AG09309 (cell line): ENCODE data around the gene GMCL2.

ENCODE experiments used
- DNase-seq: peaks from one replicate; pipeline ENCODE4 v3.0.0-alpha.2; 2010; ENCODE audit warnings: low read depth
- H3K4me3 ChIP-seq: 2 replicates; pipeline ENCODE4 v1.5.1; 2011; ENCODE audit warnings: mild to moderate bottlenecking, low read depth, low read length, moderate library complexity; ENCODE audit not compliant: control insufficient read depth
- CTCF ChIP-seq: IDR thresholded peaks from 2 replicates; pipeline ENCODE4 v1.5.1; 2011; ENCODE audit warnings: mild to moderate bottlenecking, low read depth, low read length, inconsistent platforms; ENCODE audit not compliant: insufficient read depth, control insufficient read depth; ENCODE audit errors: missing control alignments

Gene GMCL2

GRCh38 chr5:178205749-178206047 is 18.5 kb upstream of the GMCL2 start:
- no peak for TF ChIP-seq CTCF
- H3K4me3 ChIP-seq: peak overlapping the region; percentile 75
- DNase-seq: no peak

DNA sequence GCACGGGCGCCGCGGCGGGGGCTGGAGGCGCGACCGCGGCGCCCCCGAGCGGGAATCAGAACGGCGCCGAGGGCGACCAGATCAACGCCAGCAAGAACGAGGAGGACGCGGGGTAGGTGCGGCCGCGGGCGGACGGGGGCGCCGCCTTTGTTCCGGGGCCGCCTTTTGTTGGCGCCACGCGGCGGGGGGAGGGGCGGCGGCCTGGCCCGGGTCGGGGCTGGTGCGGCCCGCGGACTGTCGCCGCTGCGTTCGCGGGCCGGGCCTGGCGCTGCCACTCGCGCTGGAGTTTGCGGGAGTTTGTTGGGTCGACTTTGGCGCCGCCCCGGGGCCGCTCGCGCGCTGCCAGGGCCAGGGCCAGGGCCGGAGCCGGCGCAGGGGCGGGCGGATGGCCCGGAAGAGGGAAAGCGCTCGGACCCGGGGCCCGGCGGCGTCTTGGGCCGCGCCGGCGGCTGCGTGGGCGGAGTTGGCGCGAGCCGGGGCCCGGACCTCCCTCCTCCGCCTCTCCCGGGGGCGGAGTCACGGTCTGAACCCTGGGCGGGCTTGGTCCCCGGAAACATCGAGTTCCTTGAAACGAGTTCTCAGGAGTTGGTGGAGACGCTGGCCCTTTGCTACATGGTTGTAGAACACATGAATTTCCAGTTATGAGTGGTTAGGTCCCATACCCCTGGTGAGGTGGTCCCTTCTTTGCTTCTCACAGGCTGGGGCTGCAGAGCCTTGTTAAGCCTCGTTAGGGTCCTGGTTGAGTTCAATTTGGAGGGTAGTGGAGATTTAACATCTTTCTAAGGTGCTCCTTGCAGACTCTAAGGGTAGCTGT is 18.0 kb upstream of the GMCL2 start:
- H3K4me3 ChIP-seq: peak overlapping the region; percentile 75
- no peak for DNase-seq
- TF ChIP-seq CTCF: no peak

DNA sequence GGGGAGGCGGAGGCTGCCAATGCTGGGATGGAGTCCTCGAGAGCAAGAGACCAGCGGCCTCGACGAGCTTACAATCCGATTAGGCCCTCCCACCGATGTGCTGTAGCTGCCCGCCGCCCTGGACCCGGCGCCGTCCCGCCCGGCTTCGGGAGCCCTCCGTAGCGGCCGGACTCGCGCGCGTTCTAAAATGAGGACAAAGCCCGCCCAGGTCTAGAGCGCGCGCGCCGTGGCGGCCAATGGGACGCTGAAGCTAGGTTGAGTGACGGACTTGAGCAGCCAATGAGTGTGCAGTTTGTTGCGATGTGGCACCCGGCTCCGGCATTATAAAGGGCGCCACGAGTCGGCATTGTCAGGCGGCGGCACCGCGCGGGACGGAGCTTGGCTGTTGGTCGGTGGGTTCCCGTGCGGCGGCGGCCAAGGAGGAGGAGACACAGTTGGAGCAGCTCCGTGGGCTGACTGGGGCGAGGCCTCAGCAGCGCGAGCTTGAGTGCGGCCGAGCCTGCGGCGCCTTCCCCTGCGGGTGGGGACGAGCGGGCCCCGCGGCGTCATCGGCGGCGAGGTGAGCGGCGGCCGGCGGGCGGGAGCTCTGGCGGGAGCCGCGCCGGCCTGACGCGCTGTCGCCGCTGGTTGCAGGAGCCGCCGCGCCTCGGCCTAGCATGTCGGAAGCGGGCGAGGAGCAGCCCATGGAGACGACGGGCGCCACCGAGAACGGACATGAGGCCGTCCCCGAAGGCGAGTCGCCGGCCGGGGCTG is 17.2 kb upstream of the GMCL2 start, which contains the start of gene HNRNPAB:
TSS of gene HNRNPAB (plus strand) at position 352 of the 753 bp plus-strand sequence. CDS start at position 657, 305 bp downstream.
- DNase-seq: peak; percentile 91
- TF ChIP-seq CTCF: no peak
- H3K4me3 ChIP-seq: peak within 1 kb of the TSS; percentile 75

DNA sequence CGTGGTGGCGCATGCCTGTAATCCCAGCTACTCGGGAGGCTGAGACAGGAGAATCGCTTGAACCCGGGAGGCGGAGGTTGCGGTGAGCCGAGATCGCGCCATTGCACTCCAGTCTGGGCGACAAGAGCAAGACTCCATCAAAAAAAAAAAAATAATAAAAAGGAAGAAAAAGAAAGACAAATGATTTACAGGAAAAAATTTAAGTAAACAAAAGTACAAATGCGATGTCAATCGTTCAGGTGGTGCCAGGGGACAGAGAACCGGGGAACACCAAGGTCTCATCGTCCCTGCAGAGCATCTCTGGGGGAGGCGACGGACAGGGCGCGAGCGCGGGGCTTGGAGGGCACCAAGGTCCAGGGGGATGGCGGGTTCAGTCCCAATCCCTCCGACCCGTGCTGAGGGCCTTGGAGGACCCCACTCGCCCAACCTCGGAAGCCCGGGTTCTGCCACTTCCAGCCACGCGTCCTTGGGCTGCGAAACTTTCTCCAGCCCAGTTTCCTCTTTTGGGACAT is 16.6 kb upstream of the GMCL2 start:
- no peak for DNase-seq
- no peak for TF ChIP-seq CTCF
- H3K4me3 ChIP-seq: peak overlapping the region; percentile 75

GRCh38 chr5:178202541-178202940 is 15.4 kb upstream of the GMCL2 start:
- no peak for TF ChIP-seq CTCF
- no peak overlapping the region for H3K4me3 ChIP-seq
- DNase-seq: no peak

GRCh38 chr5:178201927-178202235 is 14.7 kb upstream of the GMCL2 start:
- TF ChIP-seq CTCF: no peak

More at GRCh38 chr5:178201927-178202235, 14.7 kb upstream of the GMCL2 start:
- DNase-seq: no peak
- no peak overlapping the region for H3K4me3 ChIP-seq
